ENCODE data around the gene JPH3. TPM values are rescaled to one million over a fixed set of nuclear protein-coding genes. Genes with fewer than 3 reads are reported as not detected.
A peak's percentile ranks its signal among the peaks of the same experiment; 100 is the strongest.

Gene JPH3
- total RNA-seq = under 1 TPM; 0.07 to 0.12 TPM

- ChIA-PET POLR2A (no interaction called here), CTCF (interaction anchor here (0.6 kb wide), 1 partner anchor 22 kb away, joined by 3 read pairs; no protein-coding TSS in a partner anchor)
- intact Hi-C loops (cut with micrococcal nuclease) = no loop called here
- H3K27ac Mint-ChIP-seq = no peak within 1 kb of the TSS
- H3K9me3 Mint-ChIP-seq = peaks cover 4% of the 10 kb centered on the region
- H3K27me3 Mint-ChIP-seq = peaks cover 60% of the 10 kb centered on the region
- no peaks in the 10 kb centered on the region for H3K36me3 Mint-ChIP-seq
- peak within 1 kb of the TSS; percentile 62 for H3K4me3 Mint-ChIP-seq
- peaks cover 10% of the 10 kb centered on the region for H3K4me1 Mint-ChIP-seq (ENCODE audit: low read depth)
- DNase-seq = no peak
These were observed at the start of gene JPH3 for GRCh38 chr16:87602001-87602775. TSS of gene JPH3 (plus strand) at chr16:87602508. CDS start at chr16:87603147, 639 bp downstream.

DNA sequence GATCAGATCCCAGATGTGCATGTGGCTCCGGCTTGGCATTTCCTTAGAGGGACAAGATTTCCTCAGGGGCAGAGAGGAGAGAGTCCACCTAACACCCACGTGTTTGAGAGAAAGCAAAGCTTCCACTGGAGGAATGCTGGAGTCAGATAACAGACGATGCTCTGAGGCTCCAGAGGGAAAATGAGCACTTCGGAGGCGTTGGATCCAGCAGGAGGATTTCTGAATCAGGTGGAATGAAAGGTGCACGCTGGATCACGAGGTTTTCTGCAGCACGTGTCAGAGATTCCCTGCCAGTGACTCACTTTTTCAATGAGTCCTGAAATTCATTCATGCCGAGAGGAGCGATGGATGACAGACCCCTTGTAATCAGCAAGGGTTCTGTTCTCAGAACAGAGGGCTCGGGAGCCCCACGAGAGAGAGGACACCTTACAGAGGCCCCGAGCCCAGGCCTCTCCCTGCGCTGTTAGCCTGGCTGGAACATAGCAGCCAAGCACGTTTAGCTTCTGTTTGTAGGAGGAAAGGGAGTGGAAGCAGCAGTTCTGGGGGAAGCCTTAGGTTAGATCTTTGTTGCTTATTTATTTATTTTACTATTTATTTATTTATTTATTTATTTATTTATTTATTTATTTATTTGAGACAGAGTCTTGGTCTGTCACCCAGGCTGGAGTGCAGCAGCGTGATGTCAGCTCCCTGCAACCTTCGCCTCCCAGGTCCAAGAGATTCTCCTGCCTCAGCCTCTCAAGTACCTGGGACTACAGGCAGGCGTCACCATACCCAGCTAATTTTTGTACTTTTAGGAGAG is 49.3 kb upstream of the JPH3 start:
- H3K27ac Mint-ChIP-seq = no peak overlapping the region
- ChIA-PET POLR2A (no interaction called here), CTCF (interaction anchor here (0.8 to 3.2 kb wide), 4 partner anchors 10 to 319 kb away, joined by 3 to 28 read pairs (median 3); no protein-coding TSS in a partner anchor)
- H3K27me3 Mint-ChIP-seq = peaks cover 6% of the 10 kb centered on the region
- no peaks in the 10 kb centered on the region for H3K36me3 Mint-ChIP-seq
- no peak for DNase-seq
- no peaks in the 10 kb centered on the region for H3K4me1 Mint-ChIP-seq (ENCODE audit: low read depth)
- H3K9me3 Mint-ChIP-seq = no peaks in the 10 kb centered on the region
- intact Hi-C loops (cut with micrococcal nuclease) = no loop called here
- no peak overlapping the region for H3K4me3 Mint-ChIP-seq

DNA sequence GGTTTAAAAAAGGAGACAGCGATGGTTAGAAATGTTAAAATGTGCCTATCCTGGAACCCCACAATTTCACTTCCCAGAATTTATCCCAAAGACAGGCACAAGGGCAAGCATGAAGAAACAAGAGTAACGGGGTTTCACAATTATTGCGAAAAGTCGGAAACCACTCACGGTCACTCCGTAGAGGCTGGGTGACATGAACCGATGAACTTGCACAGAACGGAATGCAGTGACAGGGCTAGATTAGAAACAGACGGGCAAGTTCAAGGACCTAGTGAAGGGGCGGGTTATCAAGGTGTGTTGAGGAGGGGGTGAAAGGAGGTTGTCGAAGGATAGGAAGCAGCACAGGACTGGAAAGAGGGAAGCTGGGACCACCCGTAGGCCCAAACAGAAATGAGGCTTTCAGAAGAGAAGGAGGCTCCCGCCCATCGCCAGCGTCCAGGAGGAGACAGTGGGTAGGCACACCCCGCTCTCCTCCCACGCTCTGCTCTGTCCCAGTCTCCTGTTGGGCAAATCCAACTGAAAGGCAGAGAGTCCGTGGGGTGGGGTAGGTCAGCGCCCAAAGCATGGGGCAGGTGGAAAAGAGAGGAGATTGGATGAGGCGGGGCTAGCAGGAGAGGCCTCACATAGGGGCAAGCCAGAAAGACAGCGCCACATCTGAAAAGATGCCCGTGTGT is 47.4 kb upstream of the JPH3 start:
- POLR2A ChIA-PET = no interaction called here
- Mint-ChIP-seq H3K36me3 (no peaks in the 10 kb centered on the region), H3K4me3 (no peak overlapping the region), H3K27ac (no peak overlapping the region), H3K27me3 (peaks cover 10% of the 10 kb centered on the region), H3K4me1 (ENCODE audit: low read depth) (no peaks in the 10 kb centered on the region), H3K9me3 (no peaks in the 10 kb centered on the region)
- CTCF ChIA-PET = no interaction called here
- intact Hi-C loops (cut with micrococcal nuclease) = no loop called here
- no peak for DNase-seq

DNA sequence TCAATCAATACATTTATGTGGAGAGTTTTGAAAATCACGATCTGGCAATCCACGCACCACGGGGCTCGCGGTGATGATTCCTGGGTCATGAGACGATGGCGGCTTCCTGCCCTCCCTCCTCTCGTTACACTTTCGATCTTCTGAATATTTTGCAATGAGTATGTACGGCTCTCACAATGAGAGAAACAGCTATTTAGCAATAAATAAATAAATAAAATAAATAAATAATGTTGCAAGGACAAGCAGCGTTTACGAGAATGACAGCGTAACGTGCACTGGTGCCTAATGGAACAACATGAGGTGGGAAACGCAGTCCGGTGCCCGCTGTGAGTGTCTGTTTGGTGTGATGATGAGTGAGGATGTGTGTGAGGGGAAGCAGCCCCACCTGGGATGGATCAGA is 46.7 kb upstream of the JPH3 start:
- Mint-ChIP-seq H3K36me3 (no peaks in the 10 kb centered on the region), H3K9me3 (no peaks in the 10 kb centered on the region), H3K4me3 (no peak overlapping the region), H3K27ac (no peak overlapping the region), H3K4me1 (ENCODE audit: low read depth) (no peaks in the 10 kb centered on the region), H3K27me3 (peaks cover 7% of the 10 kb centered on the region)
- DNase-seq = no peak
- ChIA-PET POLR2A (no interaction called here), CTCF (interaction anchor here (3.0 kb wide), 1 partner anchor 80 kb away, joined by 19 read pairs; no protein-coding TSS in a partner anchor)
- intact Hi-C loops (cut with micrococcal nuclease) = no loop called here

DNA sequence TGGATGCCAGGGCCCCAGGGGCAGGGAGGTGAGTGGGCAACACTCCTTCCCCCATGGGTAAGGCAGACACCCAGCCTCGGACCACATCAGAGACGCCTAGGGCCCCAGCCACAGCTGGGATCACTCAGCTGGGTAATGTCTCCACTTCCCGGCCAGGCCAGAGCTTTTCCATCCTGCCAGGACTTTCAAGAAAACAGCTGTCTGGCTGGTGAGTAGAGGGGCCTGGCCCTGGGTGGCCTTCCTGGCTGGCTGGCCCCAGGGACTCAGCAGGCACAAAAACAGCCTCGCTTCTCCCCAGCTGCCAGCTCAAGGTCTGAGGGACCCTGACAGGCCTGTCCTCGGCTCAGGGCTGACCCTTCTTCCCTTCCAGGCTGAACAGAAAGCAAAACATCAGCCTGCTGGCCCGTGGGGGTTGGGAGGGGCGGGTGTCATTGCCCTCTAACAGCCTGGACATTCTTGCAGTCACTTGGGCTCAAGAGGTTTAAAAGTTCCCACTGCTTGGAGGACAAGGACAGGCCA is 45.3 kb upstream of the JPH3 start:
- ChIA-PET POLR2A (no interaction called here), CTCF (interaction anchor here (3.0 kb wide), 1 partner anchor 79 kb away, joined by 19 read pairs; no protein-coding TSS in a partner anchor)
- no peak for DNase-seq
- Mint-ChIP-seq H3K4me3 (no peak overlapping the region), H3K27ac (no peak overlapping the region), H3K27me3 (peaks cover 7% of the 10 kb centered on the region), H3K4me1 (ENCODE audit: low read depth) (no peaks in the 10 kb centered on the region), H3K9me3 (no peaks in the 10 kb centered on the region), H3K36me3 (no peaks in the 10 kb centered on the region)
- intact Hi-C loops (cut with micrococcal nuclease) = no loop called here

GRCh38 chr16:87558682-87559081 is 43.6 kb upstream of the JPH3 start:
- H3K4me3 Mint-ChIP-seq = no peak overlapping the region
- POLR2A ChIA-PET = no interaction called here
- H3K27me3 Mint-ChIP-seq = peaks cover 7% of the 10 kb centered on the region
- no peaks in the 10 kb centered on the region for H3K36me3 Mint-ChIP-seq
- H3K9me3 Mint-ChIP-seq = peaks cover 3% of the 10 kb centered on the region
- CTCF ChIA-PET = interaction anchor here (3.0 kb wide), 1 partner anchor 77 kb away, joined by 19 read pairs; no protein-coding TSS in a partner anchor
- intact Hi-C loops (cut with micrococcal nuclease) = no loop called here
- H3K4me1 Mint-ChIP-seq (ENCODE audit: low read depth) = no peaks in the 10 kb centered on the region
- no peak for DNase-seq
- H3K27ac Mint-ChIP-seq = no peak overlapping the region

- ChIA-PET CTCF (no interaction called here), POLR2A (no interaction called here)
- Mint-ChIP-seq H3K27me3 (peaks cover 7% of the 10 kb centered on the region), H3K27ac (no peak overlapping the region), H3K4me1 (ENCODE audit: low read depth) (no peaks in the 10 kb centered on the region), H3K9me3 (peaks cover 6% of the 10 kb centered on the region), H3K4me3 (no peak overlapping the region), H3K36me3 (no peaks in the 10 kb centered on the region)
- DNase-seq = no peak
- intact Hi-C loops (cut with micrococcal nuclease) = no loop called here
These were observed 42.4 kb upstream of the JPH3 start for GRCh38 chr16:87559945-87560344.

DNA sequence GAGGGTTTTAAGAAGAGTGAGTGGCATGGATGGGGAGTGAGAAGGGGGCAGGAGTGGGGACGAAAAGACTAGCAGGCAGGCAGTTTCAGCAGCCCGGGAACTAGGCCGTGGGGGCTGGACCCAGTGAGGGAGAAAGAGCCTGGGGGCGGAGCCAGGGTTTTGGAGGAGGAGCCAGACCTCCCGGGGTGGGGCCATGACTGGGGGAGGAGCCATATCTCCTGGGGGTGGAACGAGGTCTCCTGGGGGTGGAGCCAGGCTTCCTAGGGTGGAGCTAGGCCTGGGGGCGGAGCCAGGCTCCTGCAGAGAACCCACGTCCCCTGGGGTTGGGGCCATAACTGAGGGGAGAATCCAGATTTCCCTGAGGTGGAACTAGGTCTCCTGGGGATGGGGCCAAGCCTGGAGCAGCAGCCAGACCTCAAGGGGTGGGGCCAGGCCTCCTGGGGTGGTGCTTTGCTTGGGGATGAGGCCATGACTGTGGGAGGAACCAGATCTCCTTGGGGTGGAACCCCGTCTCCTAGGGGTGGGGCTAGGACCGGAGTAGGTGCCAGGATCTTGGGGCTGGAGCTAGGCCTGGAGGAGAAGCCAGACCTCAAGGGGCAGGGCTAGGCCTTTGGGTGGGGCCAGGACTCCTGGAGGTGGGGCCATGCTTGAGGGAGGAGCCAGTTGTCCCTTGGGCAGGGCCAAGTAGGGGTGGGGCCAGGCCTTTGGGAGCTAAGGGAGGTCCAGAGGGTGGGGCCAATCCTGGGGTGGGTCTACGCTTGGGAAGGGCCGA is 41.7 kb upstream of the JPH3 start:
- Mint-ChIP-seq H3K9me3 (peaks cover 6% of the 10 kb centered on the region), H3K4me1 (ENCODE audit: low read depth) (no peaks in the 10 kb centered on the region), H3K36me3 (no peaks in the 10 kb centered on the region), H3K4me3 (no peak overlapping the region), H3K27ac (no peak overlapping the region), H3K27me3 (peaks cover 7% of the 10 kb centered on the region)
- intact Hi-C loops (cut with micrococcal nuclease) = no loop called here
- DNase-seq = peak; percentile 27
- POLR2A ChIA-PET = no interaction called here
- CTCF ChIA-PET = no interaction called here

DNA sequence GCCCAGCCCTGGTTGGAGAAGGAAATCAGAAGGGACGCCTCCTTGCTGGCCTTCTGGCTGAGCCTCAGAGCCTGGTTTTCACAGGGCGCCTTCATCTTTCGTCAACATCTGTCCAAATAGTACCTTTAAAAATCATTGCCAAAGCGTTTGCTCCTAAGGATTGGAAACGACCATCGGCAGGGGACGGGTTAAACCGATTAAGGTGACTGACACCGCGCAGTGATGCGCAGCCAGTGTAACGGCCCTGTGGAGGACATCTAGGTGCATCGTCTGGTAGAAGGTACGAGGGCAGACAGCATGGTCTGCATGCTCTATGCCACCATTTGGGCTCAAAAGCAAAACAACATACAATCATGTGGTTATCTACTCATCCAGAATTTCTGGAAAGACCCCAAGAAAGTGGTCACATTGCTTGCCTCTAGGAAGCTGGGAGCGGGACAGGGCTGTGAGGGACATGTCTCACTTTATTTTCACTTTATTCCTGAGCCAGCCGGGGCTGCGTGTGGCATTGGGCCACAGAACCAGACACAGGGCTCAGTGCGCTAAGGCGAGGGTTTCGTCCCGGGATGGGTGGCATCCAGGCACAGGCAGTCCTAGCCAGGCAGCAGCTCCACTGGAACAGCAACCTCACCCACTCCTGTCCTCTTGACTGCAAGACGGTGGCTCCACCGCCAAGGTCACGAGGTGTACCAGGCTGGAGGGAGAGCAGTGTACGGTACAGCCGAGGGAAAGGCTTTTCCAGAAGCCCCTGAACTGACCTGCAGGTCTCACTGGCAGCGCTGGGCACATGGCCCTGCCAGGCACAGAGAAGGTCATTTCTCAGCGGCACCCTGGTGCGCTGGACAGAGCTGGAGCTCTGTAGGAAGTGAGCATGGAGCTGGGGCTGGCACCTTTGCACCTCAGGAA is 40.9 kb upstream of the JPH3 start:
- CTCF ChIA-PET = no interaction called here
- no peaks in the 10 kb centered on the region for H3K4me1 Mint-ChIP-seq (ENCODE audit: low read depth)
- H3K27me3 Mint-ChIP-seq = peaks cover 7% of the 10 kb centered on the region
- H3K36me3 Mint-ChIP-seq = no peaks in the 10 kb centered on the region
- peaks cover 6% of the 10 kb centered on the region for H3K9me3 Mint-ChIP-seq
- H3K4me3 Mint-ChIP-seq = no peak overlapping the region
- POLR2A ChIA-PET = interaction anchor here (1.6 kb wide), 1 partner anchor 9 kb away, joined by 5 read pairs; no protein-coding TSS in a partner anchor
- DNase-seq = no peak
- H3K27ac Mint-ChIP-seq = no peak overlapping the region
- intact Hi-C loops (cut with micrococcal nuclease) = no loop called here

DNA sequence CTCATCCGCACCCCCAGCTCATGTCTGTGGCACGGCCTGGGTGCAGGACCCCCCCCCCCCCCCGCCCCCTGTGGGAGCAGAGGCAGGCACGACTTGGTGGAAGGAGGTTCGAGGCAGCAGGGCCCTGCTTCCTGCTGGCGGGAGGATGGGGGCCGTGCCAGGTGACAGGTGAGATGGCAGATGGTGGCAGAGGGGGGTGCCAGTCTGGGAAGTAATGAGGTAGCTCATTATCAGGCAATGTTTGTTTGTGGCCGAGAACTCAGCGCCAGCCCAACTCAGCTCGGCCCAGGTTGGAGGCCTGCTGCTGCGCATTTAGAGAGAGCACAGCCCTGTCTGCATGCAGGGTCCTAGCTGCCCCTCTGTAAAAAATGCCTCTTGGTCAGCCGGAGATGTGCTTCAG is 40.1 kb upstream of the JPH3 start:
- Mint-ChIP-seq H3K4me3 (no peak overlapping the region), H3K36me3 (no peaks in the 10 kb centered on the region), H3K4me1 (ENCODE audit: low read depth) (no peaks in the 10 kb centered on the region), H3K9me3 (peaks cover 6% of the 10 kb centered on the region), H3K27ac (no peak overlapping the region), H3K27me3 (peaks cover 7% of the 10 kb centered on the region)
- DNase-seq = no peak
- POLR2A ChIA-PET = interaction anchor here (1.6 kb wide), 1 partner anchor 9 kb away, joined by 5 read pairs; no protein-coding TSS in a partner anchor
- intact Hi-C loops (cut with micrococcal nuclease) = no loop called here
- CTCF ChIA-PET = no interaction called here

GRCh38 chr16:87563022-87563421 is 39.3 kb upstream of the JPH3 start:
- DNase-seq = no peak
- H3K4me1 Mint-ChIP-seq (ENCODE audit: low read depth) = no peaks in the 10 kb centered on the region
- CTCF ChIA-PET = no interaction called here
- peaks cover 6% of the 10 kb centered on the region for H3K9me3 Mint-ChIP-seq
- POLR2A ChIA-PET = interaction anchor here (1.6 kb wide), 1 partner anchor 8 kb away, joined by 5 read pairs; no protein-coding TSS in a partner anchor
- H3K4me3 Mint-ChIP-seq = no peak overlapping the region
- no peaks in the 10 kb centered on the region for H3K36me3 Mint-ChIP-seq
- peaks cover 7% of the 10 kb centered on the region for H3K27me3 Mint-ChIP-seq
- H3K27ac Mint-ChIP-seq = no peak overlapping the region
- intact Hi-C loops (cut with micrococcal nuclease) = no loop called here
